SU-DHL-6 (cell line): ENCODE data around the gene KAZN.

Experiments
- H2AFZ ChIP-seq: fragments of 200-600 bp; sonication (generic); 2 replicates; pipeline ENCODE4 v1.6.1; 2014; ENCODE audit warnings: low read depth, mild to moderate bottlenecking, moderate library complexity, mixed read lengths, antibody characterized with exemption, low read length; ENCODE audit not compliant: severe bottlenecking
- H3F3A ChIP-seq: fragments of 200-600 bp; shearing (Covaris generic); 2 replicates; pipeline ENCODE4 v1.6.0; 2016; ENCODE audit warnings: antibody characterized with exemption, mild to moderate bottlenecking; ENCODE audit not compliant: insufficient read depth
- H3K27ac ChIP-seq: fragments of 200-600 bp; sonication (generic); 2 replicates; pipeline ENCODE4 v1.5.1; 2016; ENCODE audit warnings: low read depth, mild to moderate bottlenecking, low read length, moderate library complexity, mixed read lengths
- H3K27me3 ChIP-seq: fragments of 200-600 bp; sonication (generic), shearing (Covaris generic); 2 replicates; pipeline ENCODE4 v1.6.0; 2014; ENCODE audit warnings: mild to moderate bottlenecking, low read length
- H3K36me3 ChIP-seq: fragments of 200-600 bp; sonication (generic); 2 replicates; pipeline ENCODE4 v1.6.1; 2014; ENCODE audit warnings: mild to moderate bottlenecking, low read length, mixed read lengths
- H3K4me2 ChIP-seq: fragments of 300-600, 200-600 bp; shearing (Covaris generic), sonication (generic); 2 replicates; pipeline ENCODE4 v1.6.0; 2014; ENCODE audit warnings: low read length, low read depth, mild to moderate bottlenecking; ENCODE audit not compliant: poor library complexity, severe bottlenecking
- H3K4me3 ChIP-seq: fragments of 200-600 bp; sonication (generic); 2 replicates; pipeline ENCODE4 v1.5.1; 2014; ENCODE audit warnings: antibody characterized with exemption, low read length, mild to moderate bottlenecking, mixed read lengths; ENCODE audit not compliant: insufficient read depth, poor library complexity, severe bottlenecking
- H3K79me2 ChIP-seq: fragments of 200-600 bp; sonication (generic); 2 replicates; pipeline ENCODE4 v1.6.1; 2014; ENCODE audit warnings: mild to moderate bottlenecking, low read length, moderate library complexity; ENCODE audit not compliant: insufficient read depth
- H3K9ac ChIP-seq: fragments of 200-600 bp; sonication (generic); 2 replicates; pipeline ENCODE4 v1.7.0; 2014; ENCODE audit warnings: mild to moderate bottlenecking, low read length
- H3K9me2 ChIP-seq: fragments of 200-600 bp; sonication (generic); replicated peaks from 2 replicates; pipeline ENCODE4 v1.6.1; 2014; ENCODE audit warnings: low read length; ENCODE audit not compliant: insufficient read depth
- H3K9me3 ChIP-seq: fragments of 200-600 bp; sonication (generic); 2 replicates; pipeline ENCODE4 v1.6.1; 2014; ENCODE audit warnings: low read length, mixed read lengths; ENCODE audit not compliant: insufficient read depth
- H4K20me1 ChIP-seq: fragments of 200-600 bp; sonication (generic); 2 replicates; pipeline ENCODE4 v1.6.1; 2014; ENCODE audit warnings: low read depth, mild to moderate bottlenecking, antibody characterized with exemption, low read length, moderate library complexity, mixed read lengths
- CTCF ChIP-seq: fragments of 200-600 bp; sonication (generic); IDR thresholded peaks from one replicate; pipeline ENCODE4 v1.5.1; 2017; ENCODE audit warnings: antibody characterized with exemption, mild to moderate bottlenecking, low read length, moderate library complexity; ENCODE audit not compliant: insufficient read depth, poor library complexity, severe bottlenecking
- EZH2phosphoT487 ChIP-seq: fragments of 200-600 bp; sonication (generic), shearing (Covaris generic); conservative IDR thresholded peaks from 2 replicates; pipeline ENCODE4 v1.6.1; 2018; ENCODE audit warnings: mild to moderate bottlenecking, antibody characterized with exemption, low read length, moderate library complexity, mixed read lengths

KAZN gene

GRCh38 chr1:14790982-14791381 is 192.5 kb downstream of the KAZN start:
- H3K9me3 ChIP-seq = no peaks in the 10 kb centered on the region
- no peaks in the 10 kb centered on the region for H3F3A ChIP-seq
- H3K4me3 ChIP-seq = no peak overlapping the region
- no peak for TF ChIP-seq CTCF
- no peak for TF ChIP-seq EZH2phosphoT487
- H3K4me2 ChIP-seq = no peak overlapping the region
- no peaks in the 10 kb centered on the region for H3K36me3 ChIP-seq
- no peak overlapping the region for H3K9ac ChIP-seq
- no peak overlapping the region for H2AFZ ChIP-seq
- no peaks in the 10 kb centered on the region for H3K27me3 ChIP-seq
- no peaks in the 10 kb centered on the region for H3K9me2 ChIP-seq
- no peak overlapping the region for H3K27ac ChIP-seq
- H4K20me1 ChIP-seq = no peaks in the 10 kb centered on the region
- H3K79me2 ChIP-seq = no peaks in the 10 kb centered on the region

- no peak overlapping the region for H3K9ac ChIP-seq
These were observed 193.2 kb downstream of the KAZN start for GRCh38 chr1:14791654-14792053.

GRCh38 chr1:14794136-14794768 is 195.8 kb downstream of the KAZN start:
- H3K79me2 ChIP-seq = no peaks in the 10 kb centered on the region
- H3K9me3 ChIP-seq = no peaks in the 10 kb centered on the region
- H3K4me2 ChIP-seq = no peak overlapping the region
- no peaks in the 10 kb centered on the region for H3K9me2 ChIP-seq
- H3K27me3 ChIP-seq = no peaks in the 10 kb centered on the region
- TF ChIP-seq CTCF = no peak
- no peak for TF ChIP-seq EZH2phosphoT487
- H3F3A ChIP-seq = no peaks in the 10 kb centered on the region
- H3K9ac ChIP-seq = no peak overlapping the region
- H3K36me3 ChIP-seq = no peaks in the 10 kb centered on the region
- H3K4me3 ChIP-seq = no peak overlapping the region
- no peaks in the 10 kb centered on the region for H4K20me1 ChIP-seq
- no peak overlapping the region for H3K27ac ChIP-seq
- H2AFZ ChIP-seq = no peak overlapping the region

More at GRCh38 chr1:14791654-14792053, 193.2 kb downstream of the KAZN start:
- Histone ChIP-seq H3F3A (no peaks in the 10 kb centered on the region), H3K79me2 (no peaks in the 10 kb centered on the region), H3K9me3 (no peaks in the 10 kb centered on the region), H3K4me3 (no peak overlapping the region), H4K20me1 (no peaks in the 10 kb centered on the region), H3K27me3 (no peaks in the 10 kb centered on the region), H3K27ac (no peak overlapping the region), H2AFZ (no peak overlapping the region), H3K4me2 (no peak overlapping the region), H3K36me3 (no peaks in the 10 kb centered on the region), H3K9me2 (no peaks in the 10 kb centered on the region)
- TF ChIP-seq EZH2phosphoT487 (no peak), CTCF (no peak)
